Measurements from ENCODE around the gene SBF2. TPM values are rescaled to one million over a fixed set of nuclear protein-coding genes. Genes with fewer than 3 reads are reported as not detected.
"Not testable (repeated sequence)": the region's sequence is repeated elsewhere in the genome, so short reads cannot be mapped to it uniquely, and the experiment has no call there.

The SBF2 gene
- polyA plus RNA-seq, 3 donors = 50.0 to 53.0 (median 51.4) TPM

- no peak for DNase-seq (ENCODE audit: low read depth in 3 of 3, low spot score in 2 of 3)
Measured at GRCh38 chr11:10272132-10272531, 21.9 kb downstream of the SBF2 start.

DNA sequence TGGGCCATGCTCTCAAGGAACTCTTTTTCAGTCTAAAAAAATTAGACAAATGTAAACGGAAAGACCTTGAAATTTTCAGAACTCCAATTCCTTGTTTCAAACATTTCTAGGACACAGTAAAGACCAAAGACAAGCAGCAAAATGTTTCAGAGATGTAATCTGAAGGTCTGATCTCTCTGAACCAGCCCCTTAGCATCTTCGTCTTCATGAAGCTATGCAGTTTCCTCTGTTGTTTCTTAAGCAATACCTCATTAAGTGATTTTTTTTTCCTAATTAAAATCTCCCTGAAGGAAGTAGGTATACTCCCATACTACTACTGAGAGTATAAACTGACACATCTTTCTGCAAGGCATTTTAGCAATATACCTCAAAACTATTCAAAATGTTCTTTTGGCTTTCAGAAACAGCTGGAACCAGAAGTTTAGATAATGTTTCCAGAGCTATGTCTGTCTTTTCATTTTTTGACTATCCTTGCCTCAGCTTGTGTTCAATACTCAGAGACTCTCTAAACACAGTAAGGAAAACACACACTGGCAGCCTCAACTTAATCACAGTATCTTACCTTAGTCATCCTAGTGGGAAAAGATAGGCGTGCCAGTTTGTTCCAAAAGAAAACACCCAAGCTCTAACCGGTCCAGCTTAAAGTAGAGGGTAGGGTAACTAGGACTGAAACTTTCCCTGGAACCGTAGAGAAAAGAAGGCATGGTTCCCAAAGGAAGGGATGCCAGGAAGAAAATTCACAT is 25.1 kb downstream of the SBF2 start:
- DNase-seq (ENCODE audit: low read depth in 3 of 3, low spot score in 2 of 3) = no peak

- no peak for DNase-seq (ENCODE audit: low read depth in 3 of 3, low spot score in 2 of 3)
Measured at GRCh38 chr11:10267821-10268220, 26.2 kb downstream of the SBF2 start.

DNA sequence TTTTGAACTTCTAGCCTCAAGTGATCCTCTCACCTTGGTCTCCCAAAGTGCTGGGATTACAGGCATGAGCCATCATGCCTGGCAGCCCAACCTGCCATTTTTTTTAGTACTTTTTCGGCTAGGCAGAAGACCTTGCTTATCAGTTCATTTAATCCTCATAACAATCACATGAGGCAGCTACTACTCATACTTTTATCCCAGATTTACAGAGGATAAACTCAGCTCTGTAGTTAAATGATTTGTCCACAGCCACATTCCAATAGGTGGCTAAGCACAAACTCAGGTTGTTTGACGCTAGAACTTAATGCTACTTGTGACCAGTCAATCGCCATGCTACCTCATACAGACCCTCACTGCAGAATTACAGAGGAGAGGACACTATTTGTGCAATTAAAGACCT is 28.1 kb downstream of the SBF2 start:
- DNase-seq (ENCODE audit: low read depth in 3 of 3, low spot score in 2 of 3) = no peak

DNA sequence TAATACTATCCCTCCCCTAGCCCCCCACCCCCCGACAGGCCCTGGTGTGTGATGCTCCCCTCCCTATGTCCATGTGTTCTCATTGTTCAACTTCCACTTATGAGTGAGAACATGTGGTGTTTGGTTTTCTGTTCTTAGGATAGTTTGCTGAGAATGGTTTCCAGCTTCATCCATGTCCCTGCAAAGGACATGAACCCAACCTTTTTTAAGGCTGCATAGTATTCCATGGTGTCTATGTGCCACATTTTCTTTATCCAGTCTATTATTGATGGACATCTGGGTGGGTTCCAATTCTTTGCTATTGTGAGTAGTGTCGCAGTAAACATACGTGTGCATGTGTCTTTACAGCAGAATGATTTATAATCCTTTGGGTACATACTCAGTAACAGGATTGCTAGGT is 29.3 kb downstream of the SBF2 start:
- DNase-seq (ENCODE audit: low read depth in 3 of 3, low spot score in 2 of 3) = not testable (repeated sequence)

DNA sequence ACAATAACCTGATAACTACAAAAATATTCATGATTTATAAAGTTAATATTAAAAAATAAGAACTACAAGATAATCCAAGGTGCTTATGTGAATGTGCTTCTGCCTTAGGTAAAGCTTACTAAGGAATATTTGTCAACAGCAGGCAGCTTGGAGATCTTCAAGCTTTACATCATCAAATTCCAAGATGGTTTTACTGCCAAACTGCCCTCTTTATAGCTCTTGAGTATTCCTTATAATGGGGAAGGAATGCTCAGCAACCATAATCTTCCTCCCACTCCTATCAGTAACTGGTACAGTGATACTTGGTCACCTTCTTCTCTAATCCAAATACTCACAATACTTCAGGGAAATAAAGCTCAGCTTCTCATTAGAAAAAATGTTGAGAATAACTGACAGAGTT is 30.1 kb downstream of the SBF2 start:
- no peak for DNase-seq (ENCODE audit: low read depth in 3 of 3, low spot score in 2 of 3)

GRCh38 chr11:10261821-10262220 is 32.2 kb downstream of the SBF2 start:
- no peak for DNase-seq (ENCODE audit: low read depth in 3 of 3, low spot score in 2 of 3)

- DNase-seq (ENCODE audit: low read depth in 3 of 3, low spot score in 2 of 3) = no peak
Measured at GRCh38 chr11:10257478-10257877, 36.5 kb downstream of the SBF2 start.

GRCh38 chr11:10255388-10256125 is 38.5 kb downstream of the SBF2 start:
- no peak for DNase-seq (ENCODE audit: low read depth in 3 of 3, low spot score in 2 of 3)

DNA sequence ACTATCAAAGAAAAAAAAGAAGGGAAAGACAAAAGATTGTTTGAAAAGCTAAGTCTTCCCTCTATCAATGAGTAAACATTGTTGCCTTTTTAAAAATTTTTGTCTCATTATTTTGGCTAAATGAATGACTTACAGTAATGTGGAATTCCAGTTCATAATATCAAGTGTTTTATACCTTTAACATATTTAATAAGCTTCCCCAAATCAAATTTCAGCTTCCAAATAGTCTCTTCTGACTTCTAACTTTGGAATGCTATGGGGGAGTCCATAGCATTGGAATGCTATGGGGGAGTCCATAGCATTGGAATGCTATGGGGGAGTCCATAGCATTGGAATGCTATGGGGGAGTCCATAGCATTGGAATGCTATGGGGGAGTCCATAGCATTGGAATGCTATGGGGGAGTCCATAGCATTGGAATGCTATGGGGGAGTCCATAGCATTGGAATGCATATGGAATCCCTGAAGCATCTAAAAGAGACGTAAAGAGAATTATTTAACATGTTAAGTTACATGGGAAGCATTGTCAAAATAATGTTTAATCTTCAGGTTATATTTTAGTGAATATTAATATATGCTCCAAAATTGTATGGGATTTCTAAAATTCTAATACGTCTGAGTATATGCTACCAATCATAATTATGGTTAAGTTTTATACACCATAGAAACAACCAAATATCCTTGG is 44.4 kb downstream of the SBF2 start:
- not testable (repeated sequence) for DNase-seq (ENCODE audit: low read depth in 3 of 3, low spot score in 2 of 3)

DNA sequence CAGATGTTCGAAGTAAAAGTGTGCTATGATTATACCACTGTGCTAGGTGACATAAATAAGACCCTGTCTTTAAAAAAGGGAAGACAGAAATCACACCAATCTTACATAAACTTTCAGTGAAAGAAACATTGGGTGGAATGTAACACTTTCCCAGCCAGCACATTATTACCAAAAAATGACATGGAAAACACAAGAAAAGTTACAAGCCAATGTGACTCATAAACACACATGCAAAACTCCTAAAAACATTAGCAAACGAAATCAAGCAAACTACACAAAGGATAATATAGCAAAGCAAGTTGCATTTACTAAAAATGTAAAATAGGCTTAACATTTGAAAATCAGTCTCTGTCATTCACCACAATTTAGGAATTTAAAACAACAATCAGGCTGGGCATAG is 47.0 kb downstream of the SBF2 start:
- DNase-seq (ENCODE audit: low read depth in 3 of 3, low spot score in 2 of 3) = no peak

GRCh38 chr11:10243896-10244575 is 50.0 kb downstream of the SBF2 start:
- DNase-seq (ENCODE audit: low read depth in 3 of 3, low spot score in 2 of 3) = no peak

GRCh38 chr11:10236840-10237239 is 57.2 kb downstream of the SBF2 start:
- no peak for DNase-seq (ENCODE audit: low read depth in 3 of 3, low spot score in 2 of 3)

DNA sequence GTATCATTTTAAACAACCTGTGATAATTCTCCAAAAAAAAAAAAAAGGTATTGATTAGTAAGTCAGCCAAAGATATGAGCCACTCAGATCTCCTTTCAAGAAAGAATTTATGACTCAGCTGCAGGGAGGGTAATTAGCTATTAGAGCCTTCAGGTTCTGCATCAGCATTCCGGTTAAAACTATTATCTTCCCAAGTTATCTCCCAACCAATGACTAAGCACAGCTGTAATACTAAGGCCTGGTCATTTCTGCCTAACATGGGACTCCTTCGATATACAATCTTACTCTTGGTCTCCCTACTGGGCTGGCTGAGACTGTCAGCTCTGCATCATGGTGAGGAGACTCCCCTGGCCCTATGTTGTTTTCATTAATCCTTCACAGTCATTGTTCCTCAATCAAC is 60.4 kb downstream of the SBF2 start:
- no peak for DNase-seq (ENCODE audit: low read depth in 3 of 3, low spot score in 2 of 3)

DNA sequence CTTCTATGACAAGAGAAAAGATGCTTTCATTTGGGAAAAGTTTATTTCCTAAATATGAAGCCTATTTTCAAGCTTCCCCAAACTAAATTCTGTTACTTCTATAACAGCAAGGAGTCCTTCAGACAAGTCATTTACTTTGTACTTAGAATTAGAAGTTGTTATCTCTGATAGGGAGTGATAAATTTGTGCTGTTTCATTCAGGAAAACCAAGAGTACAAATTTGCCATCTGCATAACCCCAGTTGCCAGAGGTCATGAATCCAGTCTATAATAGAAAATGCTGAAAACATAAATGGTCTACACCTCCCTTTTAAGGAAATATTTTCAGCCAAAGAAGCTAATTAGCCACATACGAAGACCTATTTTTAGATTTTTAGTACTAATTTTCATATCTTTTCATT is 61.3 kb downstream of the SBF2 start:
- DNase-seq (ENCODE audit: low read depth in 3 of 3, low spot score in 2 of 3) = no peak

DNA sequence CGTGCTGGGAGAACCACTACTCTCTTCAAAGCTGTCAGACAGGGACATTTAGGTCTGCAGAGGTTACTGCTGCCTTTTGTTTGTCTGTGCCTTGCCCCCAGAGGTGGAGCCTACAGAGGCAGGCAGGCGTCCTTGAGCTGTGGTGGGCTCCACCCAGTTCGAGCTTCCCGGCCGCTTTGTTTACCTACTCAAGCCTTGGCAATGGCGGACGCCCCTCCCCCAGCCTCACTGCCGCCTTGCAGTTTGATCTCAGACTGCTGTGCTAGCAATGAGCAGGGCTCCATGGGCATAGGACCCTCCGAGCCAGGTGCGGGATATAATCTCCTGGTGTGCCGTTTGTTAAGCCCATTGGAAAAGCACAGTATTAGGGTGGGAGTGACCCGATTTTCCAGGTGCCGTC is 62.2 kb downstream of the SBF2 start:
- DNase-seq (ENCODE audit: low read depth in 3 of 3, low spot score in 2 of 3) = not testable (repeated sequence)

DNA sequence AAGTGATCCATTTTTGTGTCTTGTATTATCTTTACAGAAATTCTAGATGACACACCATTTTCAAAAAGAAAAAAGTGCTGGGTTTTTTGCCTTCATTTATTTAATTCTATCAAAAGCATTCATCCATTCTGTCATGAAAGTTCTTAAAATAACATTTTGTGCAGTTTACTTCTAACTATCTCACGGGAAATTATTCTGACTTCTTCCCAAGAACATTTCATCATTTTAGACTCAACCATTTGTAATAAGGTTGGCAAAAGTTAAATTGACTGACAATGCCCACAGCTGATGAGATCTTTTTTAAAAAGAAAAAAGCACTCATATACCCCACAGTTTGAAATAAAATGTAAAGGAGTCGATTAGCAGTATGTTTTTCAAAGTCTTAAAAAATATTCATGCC is 68.5 kb downstream of the SBF2 start:
- DNase-seq (ENCODE audit: low read depth in 3 of 3, low spot score in 2 of 3) = no peak

DNA sequence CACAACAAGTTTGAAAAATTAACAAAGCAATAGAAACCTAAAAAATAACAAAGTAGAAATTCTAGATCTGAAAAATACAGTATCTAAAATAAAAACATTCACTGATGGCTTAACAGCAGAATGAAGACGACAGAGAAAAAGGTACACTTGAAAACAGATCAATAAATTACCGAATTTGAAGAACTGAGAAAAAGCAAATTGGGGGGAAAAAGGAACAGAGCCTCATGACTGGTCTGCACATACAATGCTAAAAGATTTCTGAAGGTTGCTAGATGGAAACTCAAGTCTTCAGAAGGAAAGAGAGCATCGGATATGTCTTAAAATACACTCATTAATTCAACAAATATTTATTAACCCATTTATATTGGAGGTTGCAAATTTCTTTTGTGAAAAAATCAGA is 71.6 kb downstream of the SBF2 start:
- DNase-seq (ENCODE audit: low read depth in 3 of 3, low spot score in 2 of 3) = no peak

DNA sequence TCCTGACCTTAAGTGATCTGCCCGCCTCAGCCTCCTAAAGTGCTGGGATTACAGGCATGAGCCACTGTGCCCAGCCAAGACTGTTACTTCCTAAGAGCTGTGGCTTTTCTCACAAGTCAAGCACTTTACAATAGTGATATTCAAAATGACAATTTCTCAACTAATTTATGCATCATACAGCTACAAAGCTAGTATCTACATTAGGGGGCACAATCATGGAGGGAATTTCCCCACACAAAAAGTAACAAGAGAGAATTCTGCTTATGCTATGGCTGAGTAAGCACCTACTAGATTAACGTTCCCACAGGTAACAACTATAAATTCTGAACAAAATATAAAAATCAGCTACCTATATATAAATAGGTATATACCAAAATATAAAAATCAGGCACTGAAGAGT is 72.7 kb downstream of the SBF2 start:
- DNase-seq (ENCODE audit: low read depth in 3 of 3, low spot score in 2 of 3) = no peak

- no peak for DNase-seq (ENCODE audit: low read depth in 3 of 3, low spot score in 2 of 3)
Measured at GRCh38 chr11:10211470-10211869, 82.5 kb downstream of the SBF2 start.

DNA sequence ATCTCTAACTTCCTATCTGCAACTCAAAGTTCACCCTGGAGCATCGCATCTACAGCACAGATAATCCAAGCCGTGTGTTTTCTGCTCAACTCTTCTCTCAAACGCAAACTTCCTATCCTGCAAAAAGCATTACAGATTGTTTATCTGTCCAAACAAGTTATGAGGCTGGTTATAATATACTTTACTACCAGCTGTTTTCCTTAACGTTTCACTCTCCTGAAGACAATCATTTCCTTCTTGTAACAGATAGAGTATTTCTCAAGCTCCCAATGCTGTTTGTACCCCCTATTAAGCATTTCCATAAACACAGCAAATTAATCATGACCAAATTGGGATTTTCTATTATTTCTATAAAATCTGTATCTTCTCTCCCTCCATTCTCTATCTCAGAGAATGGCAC is 84.7 kb downstream of the SBF2 start:
- no peak for DNase-seq (ENCODE audit: low read depth in 3 of 3, low spot score in 2 of 3)

Data from right renal cortex interstitium (tissue), 3 donors.